Hair follicle dermal papilla cell (primary cell): ENCODE measurements around the gene DIP2B. TPM values are rescaled to one million over a fixed set of nuclear protein-coding genes. Genes with fewer than 3 reads are reported as not detected.

Experiments used
- small RNA-seq: library from RNA; depleted of rRNA; stranded (forward); fragments of <200 nt; gene quantifications from one replicate; pipeline ENCODE3, GENCODE V24; 2012
- total RNA-seq: library from RNA; depleted of rRNA; stranded (reverse); fragments of >200 nt; gene quantifications from 2 replicates; pipeline ENCODE4 v1.2.3, GENCODE V29; 2012

DIP2B gene, protein sequence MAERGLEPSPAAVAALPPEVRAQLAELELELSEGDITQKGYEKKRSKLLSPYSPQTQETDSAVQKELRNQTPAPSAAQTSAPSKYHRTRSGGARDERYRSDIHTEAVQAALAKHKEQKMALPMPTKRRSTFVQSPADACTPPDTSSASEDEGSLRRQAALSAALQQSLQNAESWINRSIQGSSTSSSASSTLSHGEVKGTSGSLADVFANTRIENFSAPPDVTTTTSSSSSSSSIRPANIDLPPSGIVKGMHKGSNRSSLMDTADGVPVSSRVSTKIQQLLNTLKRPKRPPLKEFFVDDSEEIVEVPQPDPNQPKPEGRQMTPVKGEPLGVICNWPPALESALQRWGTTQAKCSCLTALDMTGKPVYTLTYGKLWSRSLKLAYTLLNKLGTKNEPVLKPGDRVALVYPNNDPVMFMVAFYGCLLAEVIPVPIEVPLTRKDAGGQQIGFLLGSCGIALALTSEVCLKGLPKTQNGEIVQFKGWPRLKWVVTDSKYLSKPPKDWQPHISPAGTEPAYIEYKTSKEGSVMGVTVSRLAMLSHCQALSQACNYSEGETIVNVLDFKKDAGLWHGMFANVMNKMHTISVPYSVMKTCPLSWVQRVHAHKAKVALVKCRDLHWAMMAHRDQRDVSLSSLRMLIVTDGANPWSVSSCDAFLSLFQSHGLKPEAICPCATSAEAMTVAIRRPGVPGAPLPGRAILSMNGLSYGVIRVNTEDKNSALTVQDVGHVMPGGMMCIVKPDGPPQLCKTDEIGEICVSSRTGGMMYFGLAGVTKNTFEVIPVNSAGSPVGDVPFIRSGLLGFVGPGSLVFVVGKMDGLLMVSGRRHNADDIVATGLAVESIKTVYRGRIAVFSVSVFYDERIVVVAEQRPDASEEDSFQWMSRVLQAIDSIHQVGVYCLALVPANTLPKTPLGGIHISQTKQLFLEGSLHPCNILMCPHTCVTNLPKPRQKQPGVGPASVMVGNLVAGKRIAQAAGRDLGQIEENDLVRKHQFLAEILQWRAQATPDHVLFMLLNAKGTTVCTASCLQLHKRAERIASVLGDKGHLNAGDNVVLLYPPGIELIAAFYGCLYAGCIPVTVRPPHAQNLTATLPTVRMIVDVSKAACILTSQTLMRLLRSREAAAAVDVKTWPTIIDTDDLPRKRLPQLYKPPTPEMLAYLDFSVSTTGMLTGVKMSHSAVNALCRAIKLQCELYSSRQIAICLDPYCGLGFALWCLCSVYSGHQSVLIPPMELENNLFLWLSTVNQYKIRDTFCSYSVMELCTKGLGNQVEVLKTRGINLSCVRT (N-terminal part only)
- total RNA-seq, result 32.3 and 41.4 TPM in 2 replicates

DNA sequence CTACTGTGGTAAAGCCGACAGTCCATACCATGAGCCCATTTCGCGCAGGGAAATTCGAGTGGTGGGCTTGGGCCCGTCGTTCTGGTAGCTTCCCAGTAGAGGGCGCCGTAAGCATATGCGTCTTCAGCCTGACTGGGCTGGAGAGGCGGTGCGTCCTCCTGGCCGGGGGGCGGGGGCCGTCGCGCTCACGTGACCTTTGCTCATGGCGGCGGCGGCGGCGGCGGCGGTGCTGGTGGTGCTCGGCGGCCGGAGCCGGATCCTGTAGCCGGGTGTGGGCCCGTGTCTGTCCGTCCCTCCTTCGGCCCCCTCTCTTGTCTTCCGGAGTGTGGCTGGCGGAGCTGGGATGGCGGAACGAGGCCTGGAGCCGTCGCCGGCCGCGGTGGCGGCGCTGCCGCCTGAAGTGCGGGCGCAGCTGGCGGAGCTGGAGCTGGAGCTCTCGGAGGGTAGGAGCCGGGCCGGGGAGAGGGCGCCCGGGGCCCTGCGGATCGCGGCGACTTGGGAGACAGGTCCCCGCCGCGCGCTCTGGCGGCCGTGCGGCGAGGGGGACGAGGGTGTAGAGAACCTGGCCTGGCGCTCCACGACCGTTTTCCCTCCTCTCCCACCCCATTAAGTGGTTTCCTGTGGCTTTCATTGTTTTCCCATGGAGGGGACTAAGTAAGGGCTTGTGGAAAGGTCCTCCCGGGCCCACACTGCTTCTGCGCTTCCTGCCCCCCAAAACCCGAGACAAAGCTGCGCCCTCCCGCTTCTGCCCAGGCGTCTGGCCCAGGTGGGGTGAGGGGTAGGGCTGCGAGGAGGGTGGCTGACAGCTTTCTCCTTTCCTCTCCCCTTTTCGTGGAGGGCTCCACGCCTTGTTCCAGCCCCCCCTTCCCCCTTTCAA, at the start of gene DIP2B:
DIP2B (plus strand) TSS at position 188 of the 877 bp plus-strand sequence; CDS start at position 344, 156 bp downstream.

GRCh38 chr12:50763639-50764285, 259.0 kb downstream of the DIP2B start, which contains the start of gene ATF1:
ATF1 (plus strand) TSS chr12:50764101; CDS start chr12:50780146, 16,045 bp downstream.

Small RNA genes within 50 kb of the gene (small RNA-seq; reads per million reads assigned to genes)
- gene RF00019, result not detected
- not detected for gene RNU6-238P
- gene RNU6-769P, result not detected

Other genes with a start within 250 kb of the DIP2B start
- 342 and 369 TPM in 2 replicates for gene LIMA1, start 221.5 kb upstream of the DIP2B start, total RNA-seq
- not detected in 2 replicates for gene FAM186A, start 108.4 kb upstream of the DIP2B start, total RNA-seq
- 31.5 and 36.4 TPM in 2 replicates for gene LARP4, start 104.1 kb upstream of the DIP2B start, total RNA-seq